ENCODE measurements around the gene RNF11.

RNF11 gene, protein sequence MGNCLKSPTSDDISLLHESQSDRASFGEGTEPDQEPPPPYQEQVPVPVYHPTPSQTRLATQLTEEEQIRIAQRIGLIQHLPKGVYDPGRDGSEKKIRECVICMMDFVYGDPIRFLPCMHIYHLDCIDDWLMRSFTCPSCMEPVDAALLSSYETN
- 45.0 to 88.4 (median 57.7) reads per million in 9 experiments for total RNA-seq

DNA sequence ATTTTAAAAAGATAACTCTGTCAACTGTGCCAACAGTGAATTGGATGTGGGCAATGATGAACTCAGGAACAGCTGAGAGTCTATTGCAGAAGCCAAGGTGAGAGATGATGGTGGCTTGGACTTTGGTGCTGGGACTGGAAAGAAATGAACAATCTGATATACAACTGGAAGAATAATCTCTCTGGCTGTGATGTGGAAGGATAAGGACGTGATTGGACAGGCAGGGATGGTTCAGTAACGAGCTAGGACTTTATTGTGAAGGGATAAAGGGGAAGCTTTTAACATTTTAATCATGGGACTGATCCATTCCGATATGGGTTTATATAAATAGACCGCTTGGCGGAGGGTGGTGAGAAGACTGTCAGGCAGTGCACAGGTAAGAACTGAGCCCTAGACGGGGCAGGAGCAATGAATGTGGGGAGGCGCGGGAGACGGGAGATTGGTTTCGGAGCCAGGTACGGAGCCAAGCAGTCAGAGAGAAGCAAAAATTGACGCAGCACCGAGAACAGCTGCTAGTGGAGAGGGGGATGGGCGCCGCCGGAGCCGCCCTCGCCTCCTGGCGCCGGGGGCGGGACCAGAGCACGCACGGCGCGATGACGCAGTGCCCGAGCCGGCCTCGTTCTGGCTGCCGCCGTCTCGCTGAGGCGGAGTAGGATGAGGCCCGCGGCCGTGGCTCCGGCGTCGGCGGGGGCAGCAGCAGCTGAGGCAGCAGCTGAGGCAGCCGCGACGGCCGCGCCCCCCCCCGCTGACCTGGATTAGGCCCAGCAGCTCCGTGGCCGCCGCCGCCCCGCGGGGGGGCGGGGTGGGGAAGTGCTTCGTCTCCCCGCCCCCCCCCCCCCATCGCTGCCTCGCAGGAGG lies at the start of gene RNF11:
Gene RNF11 (plus strand): TSS at position 601 of the 858 bp plus-strand sequence. CDS start 484 bp downstream, outside the sequence.
- peaks cover 25 to 28% of the 10 kb centered on the region in 2 donors for H3K4me1 Mint-ChIP-seq (ENCODE audit: low read depth in 2 of 2)
- ATAC-seq (replicated peaks) (peak; percentile 92), DNase-seq (peak; percentile 91 to 94 (median 93))
- no peaks in the 10 kb centered on the region for H3K36me3 Mint-ChIP-seq (ENCODE audit: insufficient read depth)
- H3K4me3 Mint-ChIP-seq, result peak within 1 kb of the TSS; percentile 84 to 94
- no peaks in the 10 kb centered on the region for H3K27me3 Mint-ChIP-seq
- no peaks in the 10 kb centered on the region for H3K9me3 Mint-ChIP-seq
- H3K27ac Mint-ChIP-seq, result peak within 1 kb of the TSS in 1 of 2 donors; percentile 90

DNA sequence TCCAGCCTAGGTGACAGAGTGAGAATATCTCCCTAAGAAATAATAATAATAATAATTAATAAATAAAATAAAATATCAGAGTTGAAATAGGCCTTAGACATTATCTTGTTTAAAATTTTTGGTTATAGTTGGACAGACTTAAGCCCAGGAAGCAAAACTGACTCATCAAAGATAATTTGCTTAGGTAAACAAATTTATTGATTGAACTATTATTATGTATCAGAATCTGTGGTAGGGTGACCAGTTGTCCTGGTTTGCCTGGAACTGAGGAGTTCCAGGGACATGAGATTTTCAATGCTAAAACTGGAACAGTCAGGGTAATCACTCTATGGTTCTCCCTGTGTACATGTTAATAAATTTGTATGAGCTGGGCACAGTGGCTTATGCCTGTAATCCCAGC lies 47.8 kb upstream of the RNF11 start:
- H3K4me1 Mint-ChIP-seq (ENCODE audit: low read depth in 2 of 2), result no peaks in the 10 kb centered on the region
- no peaks in the 10 kb centered on the region for H3K27me3 Mint-ChIP-seq
- H3K27ac Mint-ChIP-seq, result no peak overlapping the region
- DNase-seq, result no peak
- H3K36me3 Mint-ChIP-seq (ENCODE audit: insufficient read depth), result no peaks in the 10 kb centered on the region
- ATAC-seq (replicated peaks), result no peak
- H3K9me3 Mint-ChIP-seq, result no peaks in the 10 kb centered on the region
- no peak overlapping the region for H3K4me3 Mint-ChIP-seq

DNA sequence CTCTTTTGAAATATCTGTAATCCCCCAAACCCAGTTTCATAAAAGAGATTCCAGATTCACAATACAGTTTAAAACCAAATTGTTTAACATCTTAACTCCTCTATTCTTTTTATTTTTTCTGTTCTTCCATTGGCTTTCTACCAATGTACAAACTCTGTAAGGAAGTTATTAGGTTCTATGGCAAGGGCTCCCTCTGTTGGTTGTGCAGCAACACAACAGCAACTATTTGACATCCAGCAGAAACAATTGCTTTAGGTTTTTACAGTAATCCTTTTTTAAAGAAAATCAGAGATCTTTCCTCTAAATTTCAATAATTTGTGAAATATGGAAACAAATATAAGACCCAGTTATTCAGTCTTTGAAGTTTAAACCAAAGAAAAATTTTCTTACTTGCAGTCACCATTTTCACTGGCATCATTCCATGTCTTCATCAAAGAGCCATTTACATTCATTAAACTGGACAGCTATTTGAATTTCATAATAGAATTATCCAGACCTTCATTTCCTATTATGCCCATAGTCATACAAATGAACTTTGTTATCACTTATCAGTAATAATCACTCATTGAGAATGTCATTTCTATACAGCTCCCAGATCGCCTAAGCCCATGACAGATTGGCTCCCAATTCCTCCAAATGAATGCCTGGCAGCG lies 46.5 kb upstream of the RNF11 start:
- Mint-ChIP-seq H3K9me3 (no peaks in the 10 kb centered on the region), H3K27ac (no peak overlapping the region), H3K36me3 (ENCODE audit: insufficient read depth) (no peaks in the 10 kb centered on the region), H3K4me3 (no peak overlapping the region), H3K27me3 (no peaks in the 10 kb centered on the region), H3K4me1 (ENCODE audit: low read depth in 2 of 2) (no peaks in the 10 kb centered on the region)
- DNase-seq (peak; percentile 38 to 39 (median 39)), ATAC-seq (replicated peaks) (peak; percentile 46)

DNA sequence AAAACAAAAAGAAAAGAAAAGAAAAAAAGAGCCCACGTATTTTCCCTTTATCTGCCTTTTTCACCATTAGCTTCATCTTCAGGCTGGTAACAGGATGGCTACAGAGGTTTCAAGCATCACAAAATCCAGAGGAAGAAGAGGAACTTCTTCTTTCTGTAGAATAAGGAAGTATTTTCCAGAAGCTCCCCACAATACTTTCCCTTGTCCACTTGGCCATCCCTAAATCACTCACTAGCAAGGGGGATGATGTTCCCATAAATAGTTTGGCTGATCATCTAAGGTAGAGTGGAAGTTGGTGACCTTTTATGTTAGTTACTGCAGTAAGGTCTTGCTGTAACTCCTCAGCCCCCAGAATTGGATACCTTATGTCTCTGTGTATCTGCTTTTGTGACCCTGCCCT lies 45.1 kb upstream of the RNF11 start:
- ATAC-seq (replicated peaks) (no peak), DNase-seq (no peak)
- Mint-ChIP-seq H3K36me3 (ENCODE audit: insufficient read depth) (no peaks in the 10 kb centered on the region), H3K27me3 (no peaks in the 10 kb centered on the region), H3K27ac (no peak overlapping the region), H3K4me3 (no peak overlapping the region), H3K4me1 (ENCODE audit: low read depth in 2 of 2) (no peaks in the 10 kb centered on the region), H3K9me3 (no peaks in the 10 kb centered on the region)

DNA sequence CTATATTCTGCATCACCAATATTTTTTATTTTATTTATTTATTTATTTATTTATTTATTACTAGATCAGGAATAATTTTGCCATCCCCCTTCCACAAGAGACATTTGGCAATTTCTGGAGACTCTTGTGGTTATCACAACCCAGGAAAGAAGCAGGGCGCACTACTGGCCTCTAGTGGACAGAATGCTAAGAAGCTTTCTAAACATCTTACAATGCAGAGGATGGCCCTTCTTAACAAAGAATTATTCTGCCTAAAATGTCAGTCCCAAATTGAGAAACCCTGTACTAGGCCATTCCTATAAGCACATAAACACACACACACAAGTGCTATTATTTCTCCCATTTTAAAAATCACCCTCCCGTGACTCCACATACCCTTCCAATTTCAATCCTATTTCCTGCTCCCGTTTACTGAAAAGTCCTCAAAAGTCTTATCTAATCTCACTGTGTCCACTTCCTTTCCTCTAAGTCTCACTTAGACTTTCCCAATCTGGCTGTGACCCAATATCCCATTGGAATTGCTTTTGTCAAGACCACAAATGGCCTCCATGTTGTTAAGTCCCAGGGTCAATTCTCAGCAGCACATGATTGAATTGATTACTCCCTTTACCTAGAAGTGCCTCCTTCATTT lies 43.7 kb upstream of the RNF11 start:
- ATAC-seq (replicated peaks), result peak; percentile 47
- no peaks in the 10 kb centered on the region for H3K4me1 Mint-ChIP-seq (ENCODE audit: low read depth in 2 of 2)
- H3K27ac Mint-ChIP-seq, result no peak overlapping the region
- DNase-seq, result peak; percentile 35 to 49 (median 46)
- no peaks in the 10 kb centered on the region for H3K36me3 Mint-ChIP-seq (ENCODE audit: insufficient read depth)
- H3K4me3 Mint-ChIP-seq, result no peak overlapping the region
- no peaks in the 10 kb centered on the region for H3K27me3 Mint-ChIP-seq
- H3K9me3 Mint-ChIP-seq, result no peaks in the 10 kb centered on the region

DNA sequence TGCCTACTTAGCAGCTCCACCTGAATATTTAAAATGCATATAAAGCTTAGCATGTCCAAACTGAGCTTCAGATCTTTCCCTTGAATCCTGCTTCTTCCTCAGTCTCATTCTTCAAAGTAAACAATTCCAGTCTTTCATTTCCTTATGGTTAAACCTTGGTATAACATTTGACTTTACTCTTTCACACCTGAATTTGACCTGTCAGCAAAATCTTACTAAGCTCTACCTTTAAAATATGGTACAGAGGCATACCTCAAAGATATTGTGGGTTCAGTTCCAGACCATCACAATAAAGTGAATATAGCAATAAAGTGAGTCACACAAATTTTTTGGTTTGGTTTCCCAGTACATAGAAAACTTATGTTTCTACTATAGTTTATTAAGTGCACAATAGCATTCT lies 42.5 kb upstream of the RNF11 start:
- no peak overlapping the region for H3K4me3 Mint-ChIP-seq
- H3K36me3 Mint-ChIP-seq (ENCODE audit: insufficient read depth), result no peaks in the 10 kb centered on the region
- H3K4me1 Mint-ChIP-seq (ENCODE audit: low read depth in 2 of 2), result no peaks in the 10 kb centered on the region
- no peaks in the 10 kb centered on the region for H3K27me3 Mint-ChIP-seq
- ATAC-seq (replicated peaks) (no peak), DNase-seq (no peak)
- H3K27ac Mint-ChIP-seq, result no peak overlapping the region
- H3K9me3 Mint-ChIP-seq, result no peaks in the 10 kb centered on the region

DNA sequence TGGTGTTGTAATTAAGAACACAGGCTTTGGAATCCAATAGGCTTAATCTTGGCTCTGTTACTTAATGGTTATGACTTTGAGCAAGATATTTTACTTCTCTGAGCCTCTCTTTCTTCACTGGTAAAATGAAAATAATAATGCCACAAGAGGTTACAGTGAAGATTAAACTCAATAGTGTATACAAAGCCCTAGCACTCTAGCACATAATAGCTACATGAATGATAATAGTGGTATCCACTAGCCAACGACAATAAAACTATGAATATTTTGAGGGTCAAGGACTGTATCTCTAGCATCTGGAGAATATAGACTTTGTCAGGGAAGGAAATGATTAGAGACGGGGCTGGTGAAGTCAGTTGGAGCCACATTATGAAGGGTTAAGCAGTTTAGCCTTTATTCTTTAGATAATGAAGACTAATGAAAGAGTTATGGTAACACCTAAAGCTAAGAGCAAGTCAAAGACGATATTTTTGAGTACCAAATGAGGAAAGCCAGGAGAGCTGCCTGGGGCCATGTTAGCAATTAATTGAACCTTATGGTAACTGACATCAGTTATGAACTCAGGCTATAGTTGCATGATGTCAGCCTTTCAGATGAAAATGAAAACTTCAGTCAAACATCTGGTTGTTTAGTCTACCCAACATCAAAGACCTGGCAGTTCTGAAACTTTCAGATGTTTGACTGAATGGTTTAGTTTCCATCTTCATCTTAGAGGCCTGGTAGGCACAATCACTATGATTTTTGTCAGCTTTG lies 32.8 kb upstream of the RNF11 start:
- ATAC-seq (replicated peaks) (no peak), DNase-seq (no peak)
- H3K4me3 Mint-ChIP-seq, result no peak overlapping the region
- no peaks in the 10 kb centered on the region for H3K27me3 Mint-ChIP-seq
- H3K4me1 Mint-ChIP-seq (ENCODE audit: low read depth in 2 of 2), result no peaks in the 10 kb centered on the region
- H3K9me3 Mint-ChIP-seq, result no peaks in the 10 kb centered on the region
- H3K27ac Mint-ChIP-seq, result peak overlapping the region in 1 of 2 donors; percentile 20
- no peaks in the 10 kb centered on the region for H3K36me3 Mint-ChIP-seq (ENCODE audit: insufficient read depth)

DNA sequence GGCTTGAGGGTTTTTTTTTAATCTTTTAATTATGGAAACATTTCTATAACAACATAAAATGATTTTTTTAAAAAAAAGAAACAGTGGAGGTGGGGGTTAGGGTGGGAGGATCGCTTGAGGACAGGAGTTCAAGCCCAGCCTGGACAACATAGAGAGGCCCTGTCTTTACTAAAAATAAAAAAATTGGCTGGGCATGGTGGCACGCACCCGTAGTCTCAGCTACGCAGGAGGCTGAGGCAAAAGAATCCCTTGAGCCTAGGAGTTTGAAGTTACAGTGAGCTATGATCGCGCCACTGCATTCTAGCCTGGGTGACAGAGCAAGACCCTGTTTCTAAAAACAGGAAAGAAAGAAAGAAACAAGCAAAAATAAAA lies 32.2 kb upstream of the RNF11 start:
- H3K9me3 Mint-ChIP-seq, result no peaks in the 10 kb centered on the region
- DNase-seq (no peak), ATAC-seq (replicated peaks) (no peak)
- no peak overlapping the region for H3K4me3 Mint-ChIP-seq
- no peaks in the 10 kb centered on the region for H3K27me3 Mint-ChIP-seq
- H3K4me1 Mint-ChIP-seq (ENCODE audit: low read depth in 2 of 2), result no peaks in the 10 kb centered on the region
- no peak overlapping the region for H3K27ac Mint-ChIP-seq
- H3K36me3 Mint-ChIP-seq (ENCODE audit: insufficient read depth), result no peaks in the 10 kb centered on the region

DNA sequence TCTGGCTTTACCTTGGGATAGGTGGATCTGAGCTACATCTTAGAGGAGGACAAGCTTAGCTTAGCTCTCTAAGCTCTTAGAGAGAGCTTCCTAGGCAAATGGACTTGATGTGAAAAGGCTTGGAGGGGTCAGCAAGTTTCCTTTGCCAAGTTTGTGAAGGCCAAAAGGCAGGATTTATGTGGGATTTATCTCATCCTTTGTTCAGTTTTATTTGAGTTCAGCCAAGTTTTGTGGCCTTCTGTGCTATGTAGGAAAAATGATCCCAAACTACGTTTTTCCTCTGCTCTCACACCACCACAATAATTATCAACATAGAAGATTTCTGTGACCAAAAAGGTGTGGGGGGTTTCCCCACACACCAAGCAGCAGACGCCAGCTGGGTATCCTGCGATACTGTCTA lies 26.0 kb upstream of the RNF11 start:
- Mint-ChIP-seq H3K4me3 (no peak overlapping the region), H3K4me1 (ENCODE audit: low read depth in 2 of 2) (peaks cover 7% of the 10 kb centered on the region in 2 donors), H3K9me3 (no peaks in the 10 kb centered on the region), H3K27me3 (no peaks in the 10 kb centered on the region), H3K36me3 (ENCODE audit: insufficient read depth) (no peaks in the 10 kb centered on the region), H3K27ac (no peak overlapping the region)
- ATAC-seq (replicated peaks), result no peak
- DNase-seq, result no peak

DNA sequence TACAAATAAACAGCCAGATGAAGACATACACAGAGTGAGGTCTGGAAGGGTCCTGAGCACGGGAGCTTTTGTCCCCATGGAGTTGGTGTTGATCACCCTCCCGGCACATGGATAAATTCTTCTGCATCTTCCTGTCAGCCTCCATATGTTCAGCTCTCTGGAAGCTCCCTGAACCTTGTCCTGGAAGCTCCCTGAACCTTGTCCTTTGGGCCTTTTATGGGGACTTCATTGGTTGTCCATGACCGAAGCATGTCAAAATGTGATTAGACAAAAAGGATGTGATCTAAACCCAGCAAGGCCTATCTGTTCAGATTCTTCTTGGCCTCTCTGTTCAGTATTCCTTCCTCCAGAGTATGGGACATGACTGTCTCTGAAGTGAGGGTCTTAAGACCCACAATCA lies 25.4 kb upstream of the RNF11 start:
- Mint-ChIP-seq H3K4me1 (ENCODE audit: low read depth in 2 of 2) (peaks cover 12% of the 10 kb centered on the region in 2 donors), H3K4me3 (no peak overlapping the region), H3K27me3 (no peaks in the 10 kb centered on the region), H3K36me3 (ENCODE audit: insufficient read depth) (no peaks in the 10 kb centered on the region), H3K27ac (no peak overlapping the region), H3K9me3 (no peaks in the 10 kb centered on the region)
- DNase-seq, result no peak
- ATAC-seq (replicated peaks), result no peak

DNA sequence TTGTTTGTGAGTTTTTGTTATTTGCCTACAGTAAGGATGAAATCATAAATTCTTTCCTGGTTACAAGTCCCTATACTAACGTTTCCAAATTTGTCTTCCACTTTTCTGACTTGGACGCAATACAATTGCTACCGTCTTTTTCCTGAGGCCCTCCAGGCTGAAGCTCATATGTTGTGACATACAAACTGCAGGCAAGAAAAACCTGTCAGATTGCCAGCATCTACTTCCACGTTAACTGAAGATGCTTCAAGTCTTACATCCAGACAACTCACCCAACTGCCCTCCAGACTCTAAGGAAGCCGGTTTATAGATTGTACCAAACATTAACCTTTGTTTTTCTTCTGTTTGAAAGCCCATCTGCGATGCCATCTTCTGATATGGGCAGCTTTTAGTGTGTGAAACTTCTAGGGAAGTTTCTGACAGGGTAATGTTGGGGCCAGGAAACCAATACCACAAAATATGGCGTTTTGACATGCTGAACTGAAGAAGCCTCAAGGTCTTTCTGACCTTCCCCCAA lies 21.4 kb upstream of the RNF11 start:
- Mint-ChIP-seq H3K27me3 (no peaks in the 10 kb centered on the region), H3K4me3 (no peak overlapping the region), H3K27ac (peak overlapping the region; percentile 55 to 74), H3K4me1 (ENCODE audit: low read depth in 2 of 2) (peaks cover 12 to 16% of the 10 kb centered on the region in 2 donors), H3K9me3 (no peaks in the 10 kb centered on the region), H3K36me3 (ENCODE audit: insufficient read depth) (no peaks in the 10 kb centered on the region)
- DNase-seq (no peak), ATAC-seq (replicated peaks) (peak; percentile 73)

DNA sequence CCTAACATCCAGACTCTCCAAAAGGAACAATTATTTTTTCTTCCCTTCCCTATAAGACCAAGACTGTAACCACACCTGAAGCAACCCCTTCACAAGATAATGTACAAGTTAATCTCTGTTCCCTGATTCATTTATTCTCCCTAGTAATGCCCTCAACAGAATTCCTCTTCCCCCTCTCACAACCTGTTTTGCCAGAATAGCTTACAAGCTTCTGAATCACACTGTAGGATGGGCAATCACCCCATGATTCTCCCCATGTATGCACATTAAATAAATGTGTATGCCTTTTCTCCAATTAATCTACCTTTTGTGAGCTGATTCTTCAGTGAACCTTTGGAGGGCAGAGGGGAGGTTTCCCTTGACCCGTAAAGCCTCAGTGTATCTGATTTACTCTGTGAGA lies 20.9 kb upstream of the RNF11 start:
- H3K36me3 Mint-ChIP-seq (ENCODE audit: insufficient read depth), result peaks cover 3% of the 10 kb centered on the region
- ATAC-seq (replicated peaks), result no peak
- H3K27ac Mint-ChIP-seq, result peak overlapping the region; percentile 55 to 74
- no peaks in the 10 kb centered on the region for H3K9me3 Mint-ChIP-seq
- H3K27me3 Mint-ChIP-seq, result no peaks in the 10 kb centered on the region
- no peak for DNase-seq
- peaks cover 12 to 16% of the 10 kb centered on the region in 2 donors for H3K4me1 Mint-ChIP-seq (ENCODE audit: low read depth in 2 of 2)
- H3K4me3 Mint-ChIP-seq, result no peak overlapping the region

DNA sequence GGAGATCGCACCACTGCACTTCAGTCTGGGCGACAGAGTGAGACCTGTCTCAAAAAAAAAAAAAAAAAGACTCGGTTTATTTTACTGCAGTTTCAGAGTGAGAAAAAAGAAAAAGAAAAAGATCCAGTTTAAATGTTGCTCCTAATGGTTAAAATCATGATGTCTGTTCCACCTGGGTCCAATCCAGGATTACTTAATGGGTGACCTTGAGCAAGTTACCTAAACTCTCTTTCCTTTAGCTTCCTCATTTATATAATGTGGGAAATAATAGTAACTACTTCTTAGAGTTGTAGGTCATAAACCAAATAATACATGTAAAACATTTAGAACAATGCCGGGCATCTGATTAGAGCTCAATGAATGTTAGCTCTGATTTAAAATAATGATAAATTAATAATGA lies 19.4 kb upstream of the RNF11 start:
- Mint-ChIP-seq H3K4me1 (ENCODE audit: low read depth in 2 of 2) (peaks cover 12 to 16% of the 10 kb centered on the region in 2 donors), H3K27ac (no peak overlapping the region), H3K36me3 (ENCODE audit: insufficient read depth) (peaks cover 4% of the 10 kb centered on the region), H3K4me3 (no peak overlapping the region), H3K9me3 (no peaks in the 10 kb centered on the region), H3K27me3 (no peaks in the 10 kb centered on the region)
- DNase-seq, result no peak
- ATAC-seq (replicated peaks), result no peak

All from effector memory CD8-positive, alpha-beta T cell (primary cell).